ENCODE measurements around the gene GLCCI1. TPM values are rescaled to one million over a fixed set of nuclear protein-coding genes. Genes with fewer than 3 reads are reported as not detected.
A peak's percentile ranks its signal among the peaks of the same experiment; 100 is the strongest.

The GLCCI1 gene
- total RNA-seq, 1 donor from 2014 or later = 42.4 TPM

DNA sequence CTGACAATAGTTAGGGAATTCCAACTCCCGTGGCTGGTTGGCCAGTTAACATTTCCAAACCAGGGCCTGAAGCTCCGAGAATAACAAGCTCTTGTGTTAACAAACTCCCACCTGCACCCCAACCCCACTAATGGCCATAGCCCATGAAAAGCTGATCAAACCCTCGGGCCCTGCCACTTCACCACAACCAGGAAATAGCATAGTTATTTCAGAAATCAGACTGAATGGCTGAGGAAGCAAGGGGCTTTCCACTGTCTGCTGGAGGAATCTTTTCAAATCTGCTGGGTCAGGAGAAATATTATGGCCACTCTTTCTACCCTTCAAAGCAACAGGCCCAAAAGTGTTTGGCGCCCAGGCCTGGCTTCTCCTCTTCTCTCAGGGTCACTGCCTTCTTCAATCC is 145.6 kb downstream of the GLCCI1 start:
- no peaks in the 10 kb centered on the region for H3K27me3 Mint-ChIP-seq
- H3K36me3 Mint-ChIP-seq (ENCODE audit: insufficient read depth) = peaks cover 21% of the 10 kb centered on the region
- H3K4me3 Mint-ChIP-seq (ENCODE audit: low read depth) = no peak overlapping the region
- no peaks in the 10 kb centered on the region for H3K4me1 Mint-ChIP-seq (ENCODE audit: low read depth)
- TF ChIP-seq CTCF (IDR thresholded peaks at IDR 0.05; ENCODE audit: unreplicated experiment) = no peak
- no peaks in the 10 kb centered on the region for H3K9me3 Mint-ChIP-seq (ENCODE audit: low read depth)
- no peak for DNase-seq (ENCODE audit: low spot score, unreplicated experiment)
- H3K27ac Mint-ChIP-seq = peak overlapping the region; percentile 29

- no peak for DNase-seq (ENCODE audit: low spot score, unreplicated experiment)
- H3K4me3 Mint-ChIP-seq (ENCODE audit: low read depth) = no peak overlapping the region
- H3K36me3 Mint-ChIP-seq (ENCODE audit: insufficient read depth) = peaks cover 21% of the 10 kb centered on the region
- no peaks in the 10 kb centered on the region for H3K9me3 Mint-ChIP-seq (ENCODE audit: low read depth)
- no peaks in the 10 kb centered on the region for H3K27me3 Mint-ChIP-seq
- H3K27ac Mint-ChIP-seq = no peak overlapping the region
- TF ChIP-seq CTCF (IDR thresholded peaks at IDR 0.05; ENCODE audit: unreplicated experiment) = no peak
- H3K4me1 Mint-ChIP-seq (ENCODE audit: low read depth) = no peaks in the 10 kb centered on the region
Measured at GRCh38 chr7:8115547-8116402, 147.2 kb downstream of the GLCCI1 start.

GRCh38 chr7:8117195-8117594 is 148.6 kb downstream of the GLCCI1 start:
- Mint-ChIP-seq H3K4me1 (ENCODE audit: low read depth) (no peaks in the 10 kb centered on the region), H3K36me3 (ENCODE audit: insufficient read depth) (peaks cover 18% of the 10 kb centered on the region), H3K4me3 (ENCODE audit: low read depth) (no peak overlapping the region), H3K27me3 (no peaks in the 10 kb centered on the region), H3K9me3 (ENCODE audit: low read depth) (no peaks in the 10 kb centered on the region), H3K27ac (no peak overlapping the region)
- no peak for DNase-seq (ENCODE audit: low spot score, unreplicated experiment)
- TF ChIP-seq CTCF (IDR thresholded peaks at IDR 0.05; ENCODE audit: unreplicated experiment) = no peak

DNA sequence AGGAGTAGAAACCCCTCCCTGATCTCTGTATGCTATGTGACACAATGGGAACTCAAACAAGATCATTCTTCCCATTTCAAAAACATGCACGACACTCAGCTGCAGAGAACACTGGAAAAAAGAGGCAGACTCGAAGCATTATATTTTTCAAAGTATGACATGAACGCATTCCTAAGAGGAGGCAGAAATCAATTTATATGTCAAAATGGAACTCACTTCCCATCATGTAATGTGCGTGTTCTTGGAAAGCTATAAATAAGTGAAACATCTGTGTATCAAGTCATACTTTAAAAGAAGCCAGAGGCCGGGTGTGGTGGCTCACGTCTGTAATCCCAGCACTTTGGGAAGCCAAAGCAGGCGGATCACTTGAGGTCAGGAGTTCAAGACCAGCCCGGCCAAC is 150.7 kb downstream of the GLCCI1 start:
- no peak for TF ChIP-seq CTCF (IDR thresholded peaks at IDR 0.05; ENCODE audit: unreplicated experiment)
- Mint-ChIP-seq H3K27me3 (no peaks in the 10 kb centered on the region), H3K4me1 (ENCODE audit: low read depth) (no peaks in the 10 kb centered on the region), H3K36me3 (ENCODE audit: insufficient read depth) (peaks cover 14% of the 10 kb centered on the region), H3K4me3 (ENCODE audit: low read depth) (no peak overlapping the region), H3K9me3 (ENCODE audit: low read depth) (no peaks in the 10 kb centered on the region), H3K27ac (no peak overlapping the region)
- DNase-seq (ENCODE audit: low spot score, unreplicated experiment) = no peak

- Mint-ChIP-seq H3K4me3 (ENCODE audit: low read depth) (no peak overlapping the region), H3K4me1 (ENCODE audit: low read depth) (no peaks in the 10 kb centered on the region), H3K27me3 (no peaks in the 10 kb centered on the region), H3K9me3 (ENCODE audit: low read depth) (no peaks in the 10 kb centered on the region), H3K27ac (no peak overlapping the region), H3K36me3 (ENCODE audit: insufficient read depth) (peaks cover 12% of the 10 kb centered on the region)
- no peak for TF ChIP-seq CTCF (IDR thresholded peaks at IDR 0.05; ENCODE audit: unreplicated experiment)
- no peak for DNase-seq (ENCODE audit: low spot score, unreplicated experiment)
Measured at GRCh38 chr7:8120390-8121058, 151.9 kb downstream of the GLCCI1 start.
